ENCODE results near the gene FAM163B.

FAM163B gene

GRCh38 chr9:133571896-133572595 lies 37.1 kb downstream of the FAM163B start:
- H3K27me3 Mint-ChIP-seq (ENCODE audit: low read depth): peaks cover 21% of the 10 kb centered on the region
- peaks cover 29% of the 10 kb centered on the region for H3K4me1 Mint-ChIP-seq
- no peaks in the 10 kb centered on the region for H3K9me3 Mint-ChIP-seq
- H3K36me3 Mint-ChIP-seq (ENCODE audit: low read depth): no peaks in the 10 kb centered on the region
- no peak overlapping the region for H3K4me3 Mint-ChIP-seq
- TF ChIP-seq CTCF (IDR thresholded peaks at IDR 0.05; ENCODE audit: unreplicated experiment in 3 of 3): no peak
- no peak overlapping the region for H3K27ac Mint-ChIP-seq

- H3K36me3 Mint-ChIP-seq (ENCODE audit: low read depth): no peaks in the 10 kb centered on the region
These were observed 37.7 kb downstream of the FAM163B start for GRCh38 chr9:133571391-133571890.

GRCh38 chr9:133570691-133571080 lies 38.5 kb downstream of the FAM163B start:
- Mint-ChIP-seq H3K4me1 (peaks cover 21% of the 10 kb centered on the region), H3K9me3 (no peaks in the 10 kb centered on the region), H3K27me3 (ENCODE audit: low read depth) (peaks cover 12% of the 10 kb centered on the region), H3K4me3 (no peak overlapping the region), H3K27ac (no peak overlapping the region), H3K36me3 (ENCODE audit: low read depth) (no peaks in the 10 kb centered on the region)
- TF ChIP-seq CTCF (IDR thresholded peaks at IDR 0.05; ENCODE audit: unreplicated experiment in 3 of 3): no peak

More at GRCh38 chr9:133571391-133571890, 37.7 kb downstream of the FAM163B start:
- Mint-ChIP-seq H3K9me3 (no peaks in the 10 kb centered on the region), H3K4me3 (no peak overlapping the region), H3K27ac (no peak overlapping the region), H3K27me3 (ENCODE audit: low read depth) (peaks cover 14% of the 10 kb centered on the region), H3K4me1 (peaks cover 23% of the 10 kb centered on the region)
- no peak for TF ChIP-seq CTCF (IDR thresholded peaks at IDR 0.05; ENCODE audit: unreplicated experiment in 3 of 3)

- TF ChIP-seq CTCF (IDR thresholded peaks at IDR 0.05; ENCODE audit: unreplicated experiment in 3 of 3): no peak
- Mint-ChIP-seq H3K27ac (no peak overlapping the region), H3K4me1 (peaks cover 22% of the 10 kb centered on the region), H3K9me3 (no peaks in the 10 kb centered on the region), H3K4me3 (no peak overlapping the region), H3K27me3 (ENCODE audit: low read depth) (peaks cover 9% of the 10 kb centered on the region), H3K36me3 (ENCODE audit: low read depth) (no peaks in the 10 kb centered on the region)
These were observed 39.1 kb downstream of the FAM163B start for GRCh38 chr9:133569891-133570690.

- no peak overlapping the region for H3K4me3 Mint-ChIP-seq
- peaks cover 16% of the 10 kb centered on the region for H3K27me3 Mint-ChIP-seq (ENCODE audit: low read depth)
- TF ChIP-seq CTCF (IDR thresholded peaks at IDR 0.05; ENCODE audit: unreplicated experiment in 3 of 3): no peak
- peaks cover 22% of the 10 kb centered on the region for H3K4me1 Mint-ChIP-seq
- H3K36me3 Mint-ChIP-seq (ENCODE audit: low read depth): no peaks in the 10 kb centered on the region
- peak overlapping the region in 2 of 3 experiments; percentile 4 to 68 for H3K27ac Mint-ChIP-seq
- no peaks in the 10 kb centered on the region for H3K9me3 Mint-ChIP-seq
These were observed 39.9 kb downstream of the FAM163B start for GRCh38 chr9:133569121-133569785.

Measured in nephron (organoid).